Gastrocnemius medialis (tissue), 4 donors: ENCODE results near the gene SEC14L3.

ENCODE experiments used
- CTCF ChIP-seq, 5 experiments: fragments of 450-650 bp in 3 of 5; fragments of 200-600 bp in 2 of 5; sonication (generic) in 2 of 5; IDR thresholded peaks in 4 of 5; conservative IDR thresholded peaks in 1 of 5; 1 replicate in 4 of 5; 2 replicates in 1 of 5; pipeline ENCODE4 v1.5.1; 2016 to 2019; ENCODE audit warnings: antibody characterized with exemption in 5 of 5, mild to moderate bottlenecking in 3 of 5, moderate library complexity in 3 of 5
- POLR2A ChIP-seq, 2 donors: fragments of 450-650 bp; IDR thresholded peaks; one replicate each; pipeline ENCODE4 v1.6.1; 2017; ENCODE audit warnings: antibody characterized with exemption in 2 of 2, mild to moderate bottlenecking in 2 of 2, moderate library complexity in 2 of 2

DNA sequence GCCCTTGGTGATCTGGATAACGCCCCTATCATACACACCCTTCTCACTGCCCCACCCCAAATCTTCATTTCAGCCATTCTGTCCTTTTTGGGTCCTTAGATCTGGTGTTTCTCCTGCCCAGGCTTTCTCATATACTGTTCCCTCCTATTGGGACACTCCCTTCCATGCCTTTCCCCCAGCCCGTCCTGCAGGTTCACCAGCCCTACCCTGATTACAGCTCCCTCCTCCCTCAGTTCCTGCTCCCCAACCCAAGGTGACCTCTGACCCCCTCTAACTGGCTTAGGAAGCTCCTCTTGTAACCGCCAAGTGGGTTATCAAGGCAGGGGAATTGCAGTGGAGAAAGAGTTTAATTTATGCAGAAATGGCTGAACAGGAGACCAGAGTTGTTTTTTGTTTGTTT is 33.3 kb downstream of the SEC14L3 start:
- TF ChIP-seq CTCF (IDR thresholded peaks at IDR 0.05 in 4 of 5, conservative IDR thresholded peaks at IDR 0.05 in 1 of 5) (no peak), POLR2A (IDR thresholded peaks at IDR 0.05) (no peak)
